Progenitor cell of endocrine pancreas (in vitro differentiated cells): ENCODE data around the gene GTPBP1. TPM values are rescaled to one million over a fixed set of nuclear protein-coding genes. Genes with fewer than 3 reads are reported as not detected.
A peak's percentile ranks its signal among the peaks of the same experiment; 100 is the strongest.

Source experiments
- DNase-seq: peaks from one replicate; pipeline ENCODE4 v3.0.0; 2021; ENCODE audit warnings: low spot score; ENCODE audit not compliant: unreplicated experiment
- H3K27ac Mint-ChIP-seq: 2 replicates; pipeline ENCODE4 v1.8.0; 2021; ENCODE audit warnings: mild to moderate bottlenecking, moderate library complexity, mixed read lengths
- H3K27me3 Mint-ChIP-seq: 2 replicates; pipeline ENCODE4 v1.8.0; 2021; ENCODE audit warnings: mixed read lengths
- H3K36me3 Mint-ChIP-seq: 2 replicates; pipeline ENCODE4 v1.8.0; 2022; ENCODE audit warnings: mixed read lengths; ENCODE audit not compliant: insufficient read depth
- H3K4me1 Mint-ChIP-seq: 2 replicates; pipeline ENCODE4 v1.8.0; 2021; ENCODE audit warnings: low read depth, mixed read lengths
- H3K4me3 Mint-ChIP-seq: 2 replicates; pipeline ENCODE4 v1.8.0; 2021; ENCODE audit warnings: low read depth, mild to moderate bottlenecking, moderate library complexity, mixed read lengths
- H3K9me3 Mint-ChIP-seq: 2 replicates; pipeline ENCODE4 v1.8.0; 2021; ENCODE audit warnings: low read depth, mixed read lengths
- CTCF ChIP-seq: fragments of 200-600 bp; sonication (generic); IDR thresholded peaks from one replicate; pipeline ENCODE4 v1.5.0; 2021; ENCODE audit warnings: antibody characterized with exemption, mild to moderate bottlenecking; ENCODE audit not compliant: unreplicated experiment
- total RNA-seq: library from RNA; stranded (reverse); gene quantifications from 2 replicates; pipeline ENCODE4 v1.2.1, GENCODE V29; 2021

The GTPBP1 gene
- total RNA-seq, 1 donor from 2014 or later = 64.0 TPM

- Mint-ChIP-seq H3K4me3 (no peak overlapping the region), H3K27ac (no peak overlapping the region), H3K9me3 (no peaks in the 10 kb centered on the region), H3K4me1 (peaks cover 2% of the 10 kb centered on the region), H3K36me3 (peaks cover 17% of the 10 kb centered on the region), H3K27me3 (no peaks in the 10 kb centered on the region)
- no peak for DNase-seq
- TF ChIP-seq CTCF = no peak
Measured at GRCh38 chr22:38719196-38719595, 13.5 kb downstream of the GTPBP1 start.

GRCh38 chr22:38720350-38720749 lies 14.6 kb downstream of the GTPBP1 start:
- H3K4me3 Mint-ChIP-seq = no peak overlapping the region
- H3K27me3 Mint-ChIP-seq = no peaks in the 10 kb centered on the region
- DNase-seq = no peak
- H3K9me3 Mint-ChIP-seq = no peaks in the 10 kb centered on the region
- no peak overlapping the region for H3K27ac Mint-ChIP-seq
- no peak for TF ChIP-seq CTCF
- H3K4me1 Mint-ChIP-seq = peaks cover 2% of the 10 kb centered on the region
- peaks cover 24% of the 10 kb centered on the region for H3K36me3 Mint-ChIP-seq

DNA sequence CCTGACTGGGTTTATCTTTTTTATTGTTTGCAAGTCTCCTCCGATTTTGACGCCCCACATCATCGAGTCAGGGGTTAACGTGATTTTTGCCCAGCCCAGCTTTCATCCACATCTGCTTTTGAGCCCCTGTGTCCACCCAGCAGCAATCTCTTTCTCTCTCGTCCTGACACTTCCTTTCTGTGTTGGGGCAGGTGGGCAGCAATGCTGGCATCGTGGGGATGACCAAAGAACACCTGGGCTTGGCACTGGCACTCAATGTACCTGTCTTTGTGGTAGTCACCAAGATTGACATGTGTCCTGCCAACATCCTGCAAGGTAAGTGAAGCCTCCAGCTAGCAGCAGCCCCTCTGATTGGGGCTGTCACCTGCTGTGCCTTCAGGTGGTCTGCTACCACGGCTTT lies 15.8 kb downstream of the GTPBP1 start:
- Mint-ChIP-seq H3K27ac (no peak overlapping the region), H3K27me3 (no peaks in the 10 kb centered on the region), H3K9me3 (no peaks in the 10 kb centered on the region), H3K4me3 (no peak overlapping the region), H3K36me3 (peaks cover 25% of the 10 kb centered on the region), H3K4me1 (peaks cover 2% of the 10 kb centered on the region)
- TF ChIP-seq CTCF = no peak
- DNase-seq = no peak

DNA sequence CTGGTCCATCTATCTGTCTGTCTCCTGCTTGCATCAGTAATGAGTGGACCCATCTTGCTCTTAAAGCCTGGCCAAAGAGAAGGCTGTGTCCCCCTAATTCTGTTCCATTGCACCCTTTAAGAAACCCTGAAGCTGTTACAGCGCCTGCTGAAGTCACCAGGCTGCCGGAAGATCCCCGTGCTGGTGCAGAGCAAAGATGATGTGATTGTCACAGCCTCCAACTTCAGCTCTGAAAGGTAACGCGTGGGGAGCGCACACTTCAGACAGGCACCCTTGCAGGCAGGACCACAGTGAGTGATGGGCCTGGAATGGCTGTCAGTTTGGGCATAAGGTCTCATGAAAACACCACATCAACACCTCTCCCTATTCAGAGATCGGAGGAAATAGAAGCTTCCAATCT lies 18.4 kb downstream of the GTPBP1 start:
- no peak overlapping the region for H3K27ac Mint-ChIP-seq
- no peak for DNase-seq
- no peaks in the 10 kb centered on the region for H3K4me1 Mint-ChIP-seq

DNA sequence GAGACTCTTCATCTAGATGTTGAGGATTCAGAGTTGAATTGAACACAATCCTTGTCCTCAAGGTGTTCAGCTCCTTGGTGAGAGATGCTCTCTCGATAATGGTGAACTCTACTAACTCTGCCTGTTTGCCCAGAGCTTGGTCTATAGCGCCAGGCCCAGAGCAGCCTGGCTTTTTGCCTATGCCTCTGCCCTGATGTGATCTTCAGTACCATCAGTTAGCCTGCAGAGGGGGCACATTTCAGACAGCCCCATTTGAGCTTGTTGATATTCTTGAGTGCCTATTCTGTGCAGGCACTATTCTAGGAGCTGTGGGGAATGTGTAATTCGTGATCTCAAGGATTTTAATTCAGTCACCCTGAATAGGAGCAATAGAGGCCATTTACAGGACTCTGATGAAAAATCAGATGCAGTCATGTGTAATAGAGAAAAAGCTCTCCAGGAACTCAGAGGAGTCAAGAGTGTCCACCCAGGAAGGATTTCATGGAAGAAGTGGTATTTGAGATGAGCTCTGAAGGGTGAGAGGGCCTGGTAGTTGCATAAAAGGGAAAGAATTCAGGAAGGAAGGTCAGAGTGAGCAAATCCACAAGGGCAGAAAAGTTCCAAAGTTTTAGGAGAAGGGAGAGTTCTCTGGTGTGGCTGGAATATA lies 19.3 kb downstream of the GTPBP1 start:
- DNase-seq = no peak
- H3K27ac Mint-ChIP-seq = no peak overlapping the region
- TF ChIP-seq CTCF = peak; percentile 47

More for the DNA sequence above, 18.4 kb downstream of the GTPBP1 start:
- H3K36me3 Mint-ChIP-seq = peaks cover 23% of the 10 kb centered on the region
- H3K27me3 Mint-ChIP-seq = no peaks in the 10 kb centered on the region
- H3K9me3 Mint-ChIP-seq = no peaks in the 10 kb centered on the region
- H3K4me3 Mint-ChIP-seq = no peak overlapping the region
- TF ChIP-seq CTCF = no peak

More for the DNA sequence above, 19.3 kb downstream of the GTPBP1 start:
- no peaks in the 10 kb centered on the region for H3K27me3 Mint-ChIP-seq
- H3K4me3 Mint-ChIP-seq = no peak overlapping the region
- no peaks in the 10 kb centered on the region for H3K4me1 Mint-ChIP-seq
- H3K9me3 Mint-ChIP-seq = no peaks in the 10 kb centered on the region
- H3K36me3 Mint-ChIP-seq = peaks cover 23% of the 10 kb centered on the region
